ENCODE results near the gene RNF149. TPM values are rescaled to one million over a fixed set of nuclear protein-coding genes. Genes with fewer than 3 reads are reported as not detected.

The RNF149 gene
- polyA plus RNA-seq, 2 of the 4 experiments (the other 2 are of a cell fraction): 28.8 to 34.8 TPM

GRCh38 chr2:101270700-101271259, 37.7 kb downstream of the RNF149 start:
- ATAC-seq (no peak), FAIRE-seq (no peak), DNase-seq (ENCODE audit: low read depth in 1 of 2, low spot score in 1 of 2) (no peak)
- Histone ChIP-seq H3K9me3 (no peaks in the 10 kb centered on the region), H3K27ac (no peak overlapping the region), H3K4me1 (peaks cover 4% of the 10 kb centered on the region; the same call in 1 of the 3 replicates), H3K4me3 (no peak overlapping the region), H3K4me2 (no peak overlapping the region)
- WGBS (ENCODE audit: missing lambda C conversion rate): 86% methylated on average over 8 of the region's 8 CpGs
- CTCF ChIA-PET: interaction anchor here (0.5 to 0.6 kb wide), 2 partner anchors 7 to 1568 kb away, joined by 3 to 5 read pairs; no protein-coding TSS in a partner anchor
- POLR2A ChIA-PET: interaction anchor here (0.5 kb wide), 1 partner anchor 22 kb away, joined by 8 read pairs; no protein-coding TSS in a partner anchor
- no peak for TF ChIP-seq PBX3 (IDR thresholded peaks at IDR 0.05)

- H3K4me2 ChIP-seq: no peak overlapping the region
- CTCF ChIA-PET: interaction anchor here (0.7 to 1.3 kb wide), 4 partner anchors 9 to 77 kb away, joined by 3 to 5 read pairs (median 4); no protein-coding TSS in a partner anchor
- no peaks in the 10 kb centered on the region for H3K9me3 ChIP-seq
- TF ChIP-seq CTCF (IDR thresholded peaks at IDR 0.05): no peak
- no peak for TF ChIP-seq TP53 (CRISPR knock-in tag; IDR thresholded peaks at IDR 0.05)
- no peak for TF ChIP-seq CHD4 (IDR thresholded peaks at IDR 0.05; ENCODE audit: borderline replicate concordance)
- no peak for TF ChIP-seq HOXB5 (CRISPR knock-in tag; IDR thresholded peaks at IDR 0.05)
- no peak for TF ChIP-seq ESRRA (IDR thresholded peaks at IDR 0.05; ENCODE audit: borderline replicate concordance, low read length)
- no peak for TF ChIP-seq CBX2 (IDR thresholded peaks at IDR 0.05; ENCODE audit: borderline replicate concordance, low read depth)
- TF ChIP-seq RNF2 (IDR thresholded peaks at IDR 0.05; ENCODE audit: borderline replicate concordance, low read depth): no peak
- TF ChIP-seq BCL3 (IDR thresholded peaks at IDR 0.05): no peak
- no peak for TF ChIP-seq MAX (IDR thresholded peaks at IDR 0.05)
- no peak for TF ChIP-seq MYC (IDR thresholded peaks at IDR 0.05; ENCODE audit: borderline replicate concordance, low read length)
- no peak for TF ChIP-seq RCOR1 (IDR thresholded peaks at IDR 0.05; ENCODE audit: low read depth, low read length)
- 65% methylated on average over 15 of the region's 15 CpGs for WGBS (ENCODE audit: missing lambda C conversion rate)
- POLR2A ChIA-PET: no interaction called here
- FAIRE-seq (no peak), ATAC-seq (no peak), DNase-seq (ENCODE audit: low read depth in 1 of 2, low spot score in 1 of 2) (no peak)
- peaks cover 4% of the 10 kb centered on the region; the same call in 1 of the 3 replicates for H3K4me1 ChIP-seq
- H3K4me3 ChIP-seq: no peak overlapping the region
- no peak overlapping the region for H3K27ac ChIP-seq
Observed at GRCh38 chr2:101267671-101268656, 40.5 kb downstream of the RNF149 start.

GRCh38 chr2:101265893-101266499, 42.5 kb downstream of the RNF149 start:
- Histone ChIP-seq H3K4me2 (no peak overlapping the region), H3K4me1 (peaks cover 4% of the 10 kb centered on the region; the same call in 1 of the 3 replicates), H3K4me3 (no peak overlapping the region), H3K9me3 (no peaks in the 10 kb centered on the region), H3K27ac (no peak overlapping the region)
- ChIA-PET CTCF (no interaction called here), POLR2A (no interaction called here)
- ATAC-seq: no peak
- FAIRE-seq: no peak
- no peak for DNase-seq (ENCODE audit: low read depth in 1 of 2, low spot score in 1 of 2)
- 74% methylated on average over 11 of the region's 11 CpGs for WGBS (ENCODE audit: missing lambda C conversion rate)
- TF ChIP-seq ZNF302 (CRISPR knock-in tag; IDR thresholded peaks at IDR 0.05): no peak
- no peak for TF ChIP-seq FOXS1 (CRISPR knock-in tag; IDR thresholded peaks at IDR 0.05)
- no peak for TF ChIP-seq RARB (CRISPR knock-in tag; IDR thresholded peaks at IDR 0.05)
- no peak for TF ChIP-seq USF2 (IDR thresholded peaks at IDR 0.05)
- TF ChIP-seq PBX3 (IDR thresholded peaks at IDR 0.05): no peak
- no peak for TF ChIP-seq HEYL (CRISPR knock-in tag; IDR thresholded peaks at IDR 0.05)
- no peak for TF ChIP-seq MYC (IDR thresholded peaks at IDR 0.05; ENCODE audit: borderline replicate concordance, low read length)
- TF ChIP-seq NFE2L2 (conservative IDR thresholded peaks at IDR 0.05; ENCODE audit: low read length): no peak
- no peak for TF ChIP-seq KDM1A (IDR thresholded peaks at IDR 0.05; ENCODE audit: low read depth)
- no peak for TF ChIP-seq CBX2 (IDR thresholded peaks at IDR 0.05; ENCODE audit: borderline replicate concordance, low read depth)
- no peak for TF ChIP-seq ESRRA (IDR thresholded peaks at IDR 0.05; ENCODE audit: borderline replicate concordance, low read length)
- no peak for TF ChIP-seq ZFP36 (IDR thresholded peaks at IDR 0.05; ENCODE audit: borderline replicate concordance, partially characterized antibody)
